Neural progenitor cell (in vitro differentiated cells): ENCODE measurements around the gene CTSE. TPM values are rescaled to one million over a fixed set of nuclear protein-coding genes. Genes with fewer than 3 reads are reported as not detected.

Source experiments
- DNase-seq: peaks from one replicate; pipeline ENCODE4 v3.0.0-alpha.2; 2016; ENCODE audit warnings: low spot score
- H2AFZ ChIP-seq: fragments of 200-600 bp; sonication (generic); replicated peaks from 2 replicates; pipeline ENCODE4 v1.6.1; 2016; ENCODE audit warnings: antibody characterized with exemption
- H3F3A ChIP-seq: fragments of 200-600 bp; sonication (generic); 2 replicates; pipeline ENCODE4 v1.6.1; 2016; ENCODE audit warnings: antibody characterized with exemption, low read depth
- H3K27ac ChIP-seq: fragments of 200-600 bp; sonication (generic); 2 replicates; pipeline ENCODE4 v1.5.1; 2016; ENCODE audit warnings: mild to moderate bottlenecking
- H3K27me3 ChIP-seq: fragments of 200-600 bp; sonication (generic); 2 replicates; pipeline ENCODE4 v1.6.1; 2016; ENCODE audit warnings: mild to moderate bottlenecking, moderate library complexity
- H3K36me3 ChIP-seq: fragments of 200-600 bp; sonication (generic); 2 replicates; pipeline ENCODE4 v1.5.1; 2016
- H3K4me1 ChIP-seq: fragments of 200-600 bp; sonication (generic); 2 replicates; pipeline ENCODE4 v1.6.1; 2016; ENCODE audit warnings: mixed run types
- H3K4me2 ChIP-seq: fragments of 200-600 bp; sonication (generic); 2 replicates; pipeline ENCODE4 v1.6.1; 2016
- H3K4me3 ChIP-seq: fragments of 200-600 bp; sonication (generic); 2 replicates; pipeline ENCODE4 v1.5.1; 2016
- H3K79me2 ChIP-seq: fragments of 200-600 bp; sonication (generic); 2 replicates; pipeline ENCODE4 v1.6.1; 2016; ENCODE audit warnings: low read depth
- H3K9ac ChIP-seq: fragments of 200-600 bp; sonication (generic); 2 replicates; pipeline ENCODE4 v1.6.1; 2016
- H3K9me3 ChIP-seq: fragments of 200-600 bp; sonication (generic); 2 replicates; pipeline ENCODE4 v1.5.1; 2016; ENCODE audit warnings: low read depth
- H4K20me1 ChIP-seq: fragments of 200-600 bp; sonication (generic); 2 replicates; pipeline ENCODE4 v1.6.1; 2016; ENCODE audit warnings: low read depth
- H3K27ac Mint-ChIP-seq: 3 replicates; pipeline ENCODE4 v1.8.0; 2021; ENCODE audit warnings: mixed read lengths
- H3K27me3 Mint-ChIP-seq: 2 replicates; pipeline ENCODE4 v1.8.0; 2022; ENCODE audit warnings: low read depth, mild to moderate bottlenecking, inconsistent platforms, moderate library complexity, mixed read lengths; ENCODE audit not compliant: insufficient read depth
- H3K36me3 Mint-ChIP-seq: 3 replicates; pipeline ENCODE4 v1.8.0; 2021; ENCODE audit warnings: mixed read lengths
- H3K4me1 Mint-ChIP-seq: 3 replicates; pipeline ENCODE4 v1.8.0; 2021; ENCODE audit warnings: mixed read lengths
- H3K4me3 Mint-ChIP-seq: 3 replicates; pipeline ENCODE4 v1.8.0; 2021; ENCODE audit warnings: mild to moderate bottlenecking, moderate library complexity, mixed read lengths
- H3K9me3 Mint-ChIP-seq: 3 replicates; pipeline ENCODE4 v1.8.0; 2020; ENCODE audit warnings: mixed read lengths
- EZH2 ChIP-seq: fragments of 200-600 bp; sonication (generic); IDR thresholded peaks from 2 replicates; pipeline ENCODE4 v1.6.1; 2017; ENCODE audit warnings: antibody characterized with exemption, mild to moderate bottlenecking, moderate library complexity
- EZH2phosphoT487 ChIP-seq: fragments of 200-600 bp; sonication (generic); IDR thresholded peaks from 2 replicates; pipeline ENCODE4 v1.6.1; 2017; ENCODE audit warnings: antibody characterized with exemption
- total RNA-seq: library from RNA; depleted of rRNA; stranded (reverse); fragments of >200 nt; gene quantifications from 2 replicates; pipeline ENCODE4 v1.2.3, GENCODE V29; 2015; ENCODE audit warnings: low replicate concordance
- TF ChIP-seq, protein P1 (sequence below): fragments of 200-600 bp; sonication (generic); IDR thresholded peaks from 2 replicates; pipeline ENCODE4 v1.5.1; 2017; ENCODE audit warnings: antibody characterized with exemption, mild to moderate bottlenecking

The CTSE gene
- total RNA-seq, 1 donor from 2014 or later = not detected

DNA sequence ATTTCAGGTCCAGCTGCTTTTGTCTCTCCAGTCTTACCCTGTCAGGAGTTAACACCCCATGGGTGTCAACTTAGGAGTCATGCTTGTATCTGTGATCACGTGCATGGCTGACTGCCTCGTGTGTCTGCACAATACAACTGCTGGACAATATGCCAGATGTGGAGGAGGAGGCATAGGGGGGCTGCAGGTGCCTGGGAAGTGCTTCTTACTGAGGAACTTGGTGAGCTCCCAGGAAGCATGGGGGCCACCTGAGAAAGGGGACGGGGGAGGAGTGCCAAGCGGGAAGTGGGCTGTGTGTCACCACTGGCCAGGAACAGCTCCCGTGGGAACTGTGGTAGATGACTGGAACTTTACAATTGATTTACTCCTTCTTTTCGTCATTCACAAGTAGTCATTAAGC, 38.8 kb upstream of the CTSE start:
- peaks cover 6% of the 10 kb centered on the region for H3K36me3 Mint-ChIP-seq
- TF ChIP-seq EZH2phosphoT487 = no peak
- TF ChIP-seq EZH2 = no peak
- TF ChIP-seq, protein P1, sequence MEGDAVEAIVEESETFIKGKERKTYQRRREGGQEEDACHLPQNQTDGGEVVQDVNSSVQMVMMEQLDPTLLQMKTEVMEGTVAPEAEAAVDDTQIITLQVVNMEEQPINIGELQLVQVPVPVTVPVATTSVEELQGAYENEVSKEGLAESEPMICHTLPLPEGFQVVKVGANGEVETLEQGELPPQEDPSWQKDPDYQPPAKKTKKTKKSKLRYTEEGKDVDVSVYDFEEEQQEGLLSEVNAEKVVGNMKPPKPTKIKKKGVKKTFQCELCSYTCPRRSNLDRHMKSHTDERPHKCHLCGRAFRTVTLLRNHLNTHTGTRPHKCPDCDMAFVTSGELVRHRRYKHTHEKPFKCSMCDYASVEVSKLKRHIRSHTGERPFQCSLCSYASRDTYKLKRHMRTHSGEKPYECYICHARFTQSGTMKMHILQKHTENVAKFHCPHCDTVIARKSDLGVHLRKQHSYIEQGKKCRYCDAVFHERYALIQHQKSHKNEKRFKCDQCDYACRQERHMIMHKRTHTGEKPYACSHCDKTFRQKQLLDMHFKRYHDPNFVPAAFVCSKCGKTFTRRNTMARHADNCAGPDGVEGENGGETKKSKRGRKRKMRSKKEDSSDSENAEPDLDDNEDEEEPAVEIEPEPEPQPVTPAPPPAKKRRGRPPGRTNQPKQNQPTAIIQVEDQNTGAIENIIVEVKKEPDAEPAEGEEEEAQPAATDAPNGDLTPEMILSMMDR = no peak
- Histone ChIP-seq H2AFZ (no peak overlapping the region), H4K20me1 (no peaks in the 10 kb centered on the region), H3K36me3 (no peaks in the 10 kb centered on the region), H3K27ac (no peak overlapping the region), H3K27me3 (no peaks in the 10 kb centered on the region), H3K4me2 (no peak overlapping the region), H3K9ac (no peak overlapping the region), H3K4me1 (peaks cover 6% of the 10 kb centered on the region), H3K79me2 (no peaks in the 10 kb centered on the region), H3K9me3 (no peaks in the 10 kb centered on the region), H3K4me3 (no peak overlapping the region), H3F3A (no peaks in the 10 kb centered on the region)
- peak overlapping the region; percentile 96 for H3K27ac Mint-ChIP-seq
- peaks cover 19% of the 10 kb centered on the region for H3K4me1 Mint-ChIP-seq
- H3K27me3 Mint-ChIP-seq = peaks cover 16% of the 10 kb centered on the region
- H3K9me3 Mint-ChIP-seq = peaks cover 33% of the 10 kb centered on the region
- no peak overlapping the region for H3K4me3 Mint-ChIP-seq
- no peak for DNase-seq

DNA sequence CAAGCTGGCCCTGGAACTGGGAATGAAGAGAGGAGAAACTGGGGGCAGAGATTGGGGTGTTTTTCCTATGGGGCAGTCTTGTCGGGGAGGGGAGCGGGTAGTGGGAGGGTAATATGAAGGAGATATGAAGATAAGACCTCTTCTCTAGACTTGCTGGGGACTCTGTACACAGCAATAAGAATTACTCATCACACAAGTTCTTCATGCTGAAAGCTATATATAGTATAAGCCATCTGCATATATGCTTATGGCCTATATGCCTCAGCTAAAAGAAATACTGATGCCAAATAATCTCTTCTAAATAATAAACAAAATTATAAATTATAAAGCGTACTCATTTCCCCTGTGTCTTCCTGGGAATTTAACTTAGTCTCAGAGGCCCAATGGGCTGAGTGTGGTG, 37.1 kb upstream of the CTSE start:
- H4K20me1 ChIP-seq = no peaks in the 10 kb centered on the region
- H3K4me3 ChIP-seq = no peak overlapping the region
- no peak overlapping the region for H3K4me2 ChIP-seq
- no peaks in the 10 kb centered on the region for H3F3A ChIP-seq
- H3K36me3 ChIP-seq = no peaks in the 10 kb centered on the region
- H3K36me3 Mint-ChIP-seq = peaks cover 6% of the 10 kb centered on the region
- H3K4me3 Mint-ChIP-seq = no peak overlapping the region
- H3K9me3 Mint-ChIP-seq = peaks cover 33% of the 10 kb centered on the region
- TF ChIP-seq EZH2 (no peak), EZH2phosphoT487 (no peak)
- TF ChIP-seq, protein P1 = no peak
- no peak overlapping the region for H3K9ac ChIP-seq
- H3K27ac Mint-ChIP-seq = no peak overlapping the region
- no peaks in the 10 kb centered on the region for H3K9me3 ChIP-seq
- H2AFZ ChIP-seq = no peak overlapping the region
- H3K79me2 ChIP-seq = no peaks in the 10 kb centered on the region
- H3K27me3 Mint-ChIP-seq = peaks cover 16% of the 10 kb centered on the region
- no peaks in the 10 kb centered on the region for H3K4me1 ChIP-seq
- H3K27me3 ChIP-seq = no peaks in the 10 kb centered on the region
- no peak overlapping the region for H3K27ac ChIP-seq
- DNase-seq = no peak
- peaks cover 10% of the 10 kb centered on the region for H3K4me1 Mint-ChIP-seq

DNA sequence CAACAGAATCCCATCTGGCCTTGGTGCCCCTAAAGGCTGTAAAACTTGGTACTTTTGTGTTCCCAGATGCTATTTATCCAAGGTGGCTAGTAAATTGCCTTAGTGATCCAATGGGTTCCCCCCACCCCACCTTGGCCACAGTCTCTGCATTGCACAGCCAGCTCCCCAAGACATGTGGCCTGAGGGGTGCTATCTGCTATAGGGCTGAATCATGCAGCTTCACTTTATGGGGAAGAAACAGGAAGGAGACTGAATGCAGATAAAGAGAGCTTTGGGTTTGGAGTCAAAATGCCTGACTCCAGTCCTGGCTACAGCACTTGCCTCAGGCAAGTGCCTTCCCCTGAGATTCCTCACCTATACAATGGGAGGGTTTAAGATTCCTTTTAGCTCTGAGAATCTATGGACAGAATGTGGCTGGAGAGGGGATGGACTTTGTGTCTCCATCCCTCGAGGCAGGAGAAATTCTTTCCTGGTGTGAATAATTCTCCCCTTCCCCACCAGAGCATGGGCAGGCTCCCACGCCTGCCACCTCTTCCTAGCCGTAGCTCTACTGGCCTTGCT, 35.7 kb upstream of the CTSE start:
- H3F3A ChIP-seq = no peaks in the 10 kb centered on the region
- H3K27me3 ChIP-seq = no peaks in the 10 kb centered on the region
- no peak for DNase-seq
- H3K4me2 ChIP-seq = no peak overlapping the region
- no peaks in the 10 kb centered on the region for H3K79me2 ChIP-seq
- H4K20me1 ChIP-seq = no peaks in the 10 kb centered on the region
- no peaks in the 10 kb centered on the region for H3K9me3 ChIP-seq
- peaks cover 3% of the 10 kb centered on the region for H3K4me1 Mint-ChIP-seq
- peaks cover 16% of the 10 kb centered on the region for H3K27me3 Mint-ChIP-seq
- peaks cover 31% of the 10 kb centered on the region for H3K9me3 Mint-ChIP-seq
- no peak overlapping the region for H2AFZ ChIP-seq
- TF ChIP-seq EZH2 (no peak), EZH2phosphoT487 (no peak)
- TF ChIP-seq, protein P1 = no peak
- H3K4me1 ChIP-seq = no peaks in the 10 kb centered on the region
- peak overlapping the region; percentile 77 for H3K27ac Mint-ChIP-seq
- no peak overlapping the region for H3K4me3 ChIP-seq
- H3K4me3 Mint-ChIP-seq = no peak overlapping the region
- peaks cover 6% of the 10 kb centered on the region for H3K36me3 Mint-ChIP-seq
- H3K36me3 ChIP-seq = no peaks in the 10 kb centered on the region
- no peak overlapping the region for H3K27ac ChIP-seq
- no peak overlapping the region for H3K9ac ChIP-seq
